ENCODE results near the gene PTPN4.

Gene PTPN4, protein sequence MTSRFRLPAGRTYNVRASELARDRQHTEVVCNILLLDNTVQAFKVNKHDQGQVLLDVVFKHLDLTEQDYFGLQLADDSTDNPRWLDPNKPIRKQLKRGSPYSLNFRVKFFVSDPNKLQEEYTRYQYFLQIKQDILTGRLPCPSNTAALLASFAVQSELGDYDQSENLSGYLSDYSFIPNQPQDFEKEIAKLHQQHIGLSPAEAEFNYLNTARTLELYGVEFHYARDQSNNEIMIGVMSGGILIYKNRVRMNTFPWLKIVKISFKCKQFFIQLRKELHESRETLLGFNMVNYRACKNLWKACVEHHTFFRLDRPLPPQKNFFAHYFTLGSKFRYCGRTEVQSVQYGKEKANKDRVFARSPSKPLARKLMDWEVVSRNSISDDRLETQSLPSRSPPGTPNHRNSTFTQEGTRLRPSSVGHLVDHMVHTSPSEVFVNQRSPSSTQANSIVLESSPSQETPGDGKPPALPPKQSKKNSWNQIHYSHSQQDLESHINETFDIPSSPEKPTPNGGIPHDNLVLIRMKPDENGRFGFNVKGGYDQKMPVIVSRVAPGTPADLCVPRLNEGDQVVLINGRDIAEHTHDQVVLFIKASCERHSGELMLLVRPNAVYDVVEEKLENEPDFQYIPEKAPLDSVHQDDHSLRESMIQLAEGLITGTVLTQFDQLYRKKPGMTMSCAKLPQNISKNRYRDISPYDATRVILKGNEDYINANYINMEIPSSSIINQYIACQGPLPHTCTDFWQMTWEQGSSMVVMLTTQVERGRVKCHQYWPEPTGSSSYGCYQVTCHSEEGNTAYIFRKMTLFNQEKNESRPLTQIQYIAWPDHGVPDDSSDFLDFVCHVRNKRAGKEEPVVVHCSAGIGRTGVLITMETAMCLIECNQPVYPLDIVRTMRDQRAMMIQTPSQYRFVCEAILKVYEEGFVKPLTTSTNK

DNA sequence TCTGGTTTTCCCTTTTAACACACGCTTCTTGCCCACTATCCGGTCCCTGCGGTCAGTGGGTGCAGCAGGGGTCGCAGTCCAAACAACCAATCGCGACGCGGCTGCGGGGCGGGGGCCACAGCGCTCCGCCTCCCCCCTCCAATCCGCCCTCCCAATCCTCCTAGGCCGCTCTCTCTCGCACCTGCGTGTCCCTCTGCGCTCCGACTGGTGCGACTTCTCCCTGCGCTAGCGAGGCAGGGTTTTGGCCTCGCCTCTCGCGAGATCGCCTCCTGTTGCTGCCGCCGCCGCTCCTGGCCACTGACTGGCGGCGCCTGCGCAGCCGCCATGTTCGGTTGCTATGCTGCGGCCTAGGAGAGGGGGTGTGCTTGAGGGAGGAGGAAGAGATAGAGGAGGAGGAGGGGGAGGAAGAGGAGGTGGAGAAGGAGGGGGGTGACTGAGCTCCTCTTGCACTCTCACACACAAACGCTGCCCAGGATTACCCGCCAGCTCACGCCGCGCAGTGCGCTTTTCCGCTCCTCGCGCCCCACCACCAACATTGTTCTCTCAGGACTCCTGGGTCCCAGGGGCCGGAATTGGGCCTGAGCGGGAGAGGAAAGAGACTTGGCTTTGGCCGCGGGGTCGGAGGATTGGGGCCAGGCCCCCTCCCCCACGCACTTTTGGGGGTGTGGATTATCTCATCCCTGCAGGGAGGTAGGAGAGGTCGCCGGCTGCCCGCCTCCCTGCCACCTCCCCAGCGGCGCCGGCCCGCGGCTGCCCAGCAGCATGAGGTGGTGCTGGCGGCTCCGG lies at the start of gene PTPN4:
TSS of gene PTPN4 (plus strand) at position 472 of the 786 bp plus-strand sequence. CDS start 49,932 bp downstream, outside the sequence.
- DNase-seq (ENCODE audit: extremely low read depth, low read depth), result peak; percentile 96
- TF ChIP-seq, protein P1, sequence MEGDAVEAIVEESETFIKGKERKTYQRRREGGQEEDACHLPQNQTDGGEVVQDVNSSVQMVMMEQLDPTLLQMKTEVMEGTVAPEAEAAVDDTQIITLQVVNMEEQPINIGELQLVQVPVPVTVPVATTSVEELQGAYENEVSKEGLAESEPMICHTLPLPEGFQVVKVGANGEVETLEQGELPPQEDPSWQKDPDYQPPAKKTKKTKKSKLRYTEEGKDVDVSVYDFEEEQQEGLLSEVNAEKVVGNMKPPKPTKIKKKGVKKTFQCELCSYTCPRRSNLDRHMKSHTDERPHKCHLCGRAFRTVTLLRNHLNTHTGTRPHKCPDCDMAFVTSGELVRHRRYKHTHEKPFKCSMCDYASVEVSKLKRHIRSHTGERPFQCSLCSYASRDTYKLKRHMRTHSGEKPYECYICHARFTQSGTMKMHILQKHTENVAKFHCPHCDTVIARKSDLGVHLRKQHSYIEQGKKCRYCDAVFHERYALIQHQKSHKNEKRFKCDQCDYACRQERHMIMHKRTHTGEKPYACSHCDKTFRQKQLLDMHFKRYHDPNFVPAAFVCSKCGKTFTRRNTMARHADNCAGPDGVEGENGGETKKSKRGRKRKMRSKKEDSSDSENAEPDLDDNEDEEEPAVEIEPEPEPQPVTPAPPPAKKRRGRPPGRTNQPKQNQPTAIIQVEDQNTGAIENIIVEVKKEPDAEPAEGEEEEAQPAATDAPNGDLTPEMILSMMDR (IDR thresholded peaks at IDR 0.05; ENCODE audit: low read depth, low read length), result no peak

DNA sequence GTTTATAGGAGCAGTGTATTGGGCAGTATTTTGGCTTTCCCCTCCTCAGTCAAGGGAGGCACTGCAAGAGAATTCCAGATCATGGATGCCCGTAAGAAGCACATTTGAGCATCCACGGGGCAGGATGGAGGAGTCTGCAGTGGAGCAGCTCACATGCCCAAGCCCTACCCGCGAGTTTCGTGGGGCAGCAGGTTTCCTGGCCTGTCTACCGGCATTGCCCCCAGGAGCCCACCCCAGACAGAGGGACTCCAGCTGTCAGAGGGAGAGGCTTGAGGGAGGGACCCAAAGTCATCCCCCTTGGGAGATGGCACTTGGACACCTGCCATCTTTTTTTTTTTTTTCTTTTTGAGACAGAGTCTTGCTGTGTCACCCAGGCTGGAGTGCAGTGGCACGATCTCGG lies 49.4 kb upstream of the PTPN4 start:
- no peak for DNase-seq (ENCODE audit: extremely low read depth, low read depth)
- TF ChIP-seq, protein P1 (IDR thresholded peaks at IDR 0.05; ENCODE audit: low read depth, low read length), result no peak

DNA sequence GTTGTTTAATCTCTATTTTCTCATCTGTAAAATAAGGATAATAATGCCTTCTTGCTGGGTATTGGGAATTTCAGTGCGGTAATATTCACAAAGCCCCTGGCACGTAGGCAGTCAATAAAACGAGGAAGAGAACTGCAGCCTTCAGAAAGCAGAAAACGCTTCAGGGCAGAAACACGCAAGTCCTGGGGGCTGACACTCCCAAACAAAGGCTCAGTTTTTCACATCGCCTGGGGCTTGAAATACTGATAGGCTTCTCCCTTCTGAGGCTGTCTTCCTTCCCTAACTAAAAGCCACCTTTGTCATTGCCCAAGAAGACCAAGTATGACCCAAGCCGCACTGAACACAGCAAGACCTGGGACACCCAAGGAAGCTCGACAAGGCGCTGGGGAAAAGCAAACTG lies 48.4 kb upstream of the PTPN4 start:
- no peak for DNase-seq (ENCODE audit: extremely low read depth, low read depth)
- TF ChIP-seq, protein P1 (IDR thresholded peaks at IDR 0.05; ENCODE audit: low read depth, low read length), result no peak

DNA sequence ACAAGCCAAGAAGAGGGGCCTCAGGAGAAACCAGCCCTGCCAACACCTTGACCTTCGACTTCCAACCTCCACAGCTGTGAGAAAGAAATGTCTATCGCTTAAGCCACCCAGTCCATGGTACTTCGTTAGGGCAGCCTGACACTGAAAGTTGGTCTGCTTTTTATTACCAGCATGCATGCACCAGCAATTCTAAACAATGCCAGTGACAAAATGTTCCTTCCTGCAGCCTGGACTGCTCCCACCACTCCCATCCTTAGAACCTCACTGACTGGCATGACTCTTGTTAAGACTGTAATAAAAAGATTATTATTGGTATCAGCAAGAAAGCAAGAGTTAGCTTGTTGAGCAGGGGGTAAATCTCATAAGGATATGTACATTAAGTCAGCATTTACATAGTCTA lies 47.2 kb upstream of the PTPN4 start:
- TF ChIP-seq, protein P1 (IDR thresholded peaks at IDR 0.05; ENCODE audit: low read depth, low read length), result no peak
- DNase-seq (ENCODE audit: extremely low read depth, low read depth), result no peak

DNA sequence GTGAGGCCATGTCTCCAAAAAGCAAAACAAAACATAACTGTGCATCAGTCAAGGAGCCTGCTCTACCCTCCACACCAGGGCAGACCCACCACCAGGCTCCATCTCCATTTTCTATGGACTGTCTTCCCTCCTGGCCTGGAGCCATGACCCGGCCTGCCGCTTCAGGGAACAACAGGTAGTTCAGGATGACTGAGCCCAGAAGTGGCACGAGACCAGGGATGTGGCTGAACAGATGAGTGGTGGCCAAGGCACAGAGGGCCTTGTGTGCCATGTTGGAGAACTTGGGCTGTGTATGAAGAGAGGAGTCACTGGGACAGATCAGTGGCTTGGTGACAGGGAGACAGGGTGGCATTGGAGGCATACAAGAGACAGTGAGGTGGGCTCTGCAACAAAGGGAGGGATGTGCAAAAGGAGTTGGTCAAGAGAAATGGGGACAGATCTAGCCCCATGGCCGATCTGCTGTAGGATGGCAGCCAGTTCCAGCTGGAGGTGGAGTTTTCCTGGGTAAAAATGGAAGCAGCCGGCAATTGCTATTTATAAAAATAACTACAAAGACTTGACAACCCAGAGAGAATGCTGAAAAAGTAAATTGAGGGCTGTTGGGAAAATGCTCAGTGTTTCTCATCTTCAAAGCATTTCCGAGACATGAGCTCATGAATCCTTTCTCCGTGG lies 45.8 kb upstream of the PTPN4 start:
- TF ChIP-seq, protein P1 (IDR thresholded peaks at IDR 0.05; ENCODE audit: low read depth, low read length), result no peak
- DNase-seq (ENCODE audit: extremely low read depth, low read depth), result no peak

DNA sequence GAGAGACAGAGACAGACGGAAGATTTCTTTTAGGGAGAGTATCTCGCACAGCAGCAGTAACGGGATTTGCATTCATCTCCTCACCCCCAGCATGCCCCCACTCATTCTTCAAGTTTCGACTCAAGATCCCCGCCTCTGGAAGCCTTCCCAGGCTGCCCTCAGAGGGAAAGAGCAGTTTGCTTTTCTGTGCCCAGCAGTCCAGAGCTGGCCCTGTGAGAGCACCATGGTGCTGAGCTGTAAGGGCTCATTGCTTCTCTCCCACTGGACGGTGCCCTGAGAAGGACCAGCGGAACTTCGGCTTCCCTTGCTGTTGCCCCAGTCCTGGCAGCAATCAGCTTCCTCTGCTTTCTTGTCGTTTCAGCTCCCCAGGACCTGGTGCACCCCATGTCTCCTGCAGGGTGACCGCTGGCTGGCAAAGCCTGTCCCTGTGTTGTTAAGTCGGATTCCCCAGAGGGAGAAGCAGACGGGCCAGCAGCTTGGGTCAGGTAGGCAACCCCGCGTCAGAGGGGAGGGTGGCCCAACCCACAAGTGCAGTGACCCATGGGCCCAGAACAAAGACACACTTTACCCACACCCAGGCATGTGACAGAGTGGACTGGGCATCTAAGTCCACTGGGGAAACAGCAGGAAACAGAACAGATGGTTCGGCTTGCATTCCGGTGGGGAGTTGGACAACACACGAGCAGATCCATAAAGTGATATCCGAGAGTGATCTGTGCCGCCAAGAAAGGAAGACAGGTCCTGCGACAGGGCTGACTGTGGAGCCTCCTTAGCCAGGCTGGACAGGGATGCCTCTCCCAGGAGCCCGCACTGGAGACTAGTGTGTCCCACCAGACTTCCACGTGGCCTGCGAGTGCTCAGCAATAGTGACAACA lies 44.1 kb upstream of the PTPN4 start:
- no peak for DNase-seq (ENCODE audit: extremely low read depth, low read depth)
- TF ChIP-seq, protein P1 (IDR thresholded peaks at IDR 0.05; ENCODE audit: low read depth, low read length), result no peak
